Lower lobe of right lung (tissue), 2 donors: ENCODE data around the gene MARCHF2. TPM values are rescaled to one million over a fixed set of nuclear protein-coding genes. Genes with fewer than 3 reads are reported as not detected.
A peak's percentile ranks its signal among the peaks of the same experiment; 100 is the strongest.

Experiments used
- ATAC-seq, 2 donors: fragments of 200-7000 bp; cut with Tn5 transposase; one replicate each; pipeline ENCODE4 v1.9.1; 2020 to 2022; ENCODE audit warnings: mild to moderate bottlenecking in 2 of 2, moderate library complexity in 2 of 2
- DNase-seq: peaks from one replicate; pipeline ENCODE4 v3.0.0-alpha.2; 2020
- H3K27ac ChIP-seq: fragments of 200-600 bp; one replicate; pipeline ENCODE4 v1.8.0; 2022
- H3K27me3 ChIP-seq: fragments of 200-600 bp; one replicate; pipeline ENCODE4 v1.8.0; 2022; ENCODE audit warnings: low read depth
- H3K36me3 ChIP-seq: fragments of 200-600 bp; one replicate; pipeline ENCODE4 v1.8.0; 2022; ENCODE audit warnings: mild to moderate bottlenecking
- H3K4me1 ChIP-seq: fragments of 200-600 bp; one replicate; pipeline ENCODE4 v1.8.0; 2022
- H3K4me3 ChIP-seq: fragments of 200-600 bp; one replicate; pipeline ENCODE4 v1.8.0; 2022; ENCODE audit warnings: mild to moderate bottlenecking
- H3K9me3 ChIP-seq: fragments of 200-600 bp; one replicate; pipeline ENCODE4 v1.8.0; 2022
- intact Hi-C: fragments of 100-400 bp; cut with DNase I; formaldehyde crosslinking; loops from one replicate; pipeline ENCODE4 v1.11.0; 2022
- total RNA-seq: library from RNA; stranded (reverse); fragmentation: NEBNext Ultra II Directional; extraction: Animal tissue kit (Norgen Biotek cat#: 25700); gene quantifications from one replicate; pipeline ENCODE4 v1.2.1, GENCODE V29; 2021
- TF ChIP-seq, protein P1 (sequence below): fragments of 200-600 bp; IDR thresholded peaks from one replicate; pipeline ENCODE4 v1.8.0; 2022; ENCODE audit warnings: antibody characterized with exemption, mild to moderate bottlenecking
- donor health status: DM: no; HTN: yes; CAD: no; lungs with severe emphysema.

MARCHF2 gene
- total RNA-seq, 1 donor from 2014 or later = 60.1 TPM

DNA sequence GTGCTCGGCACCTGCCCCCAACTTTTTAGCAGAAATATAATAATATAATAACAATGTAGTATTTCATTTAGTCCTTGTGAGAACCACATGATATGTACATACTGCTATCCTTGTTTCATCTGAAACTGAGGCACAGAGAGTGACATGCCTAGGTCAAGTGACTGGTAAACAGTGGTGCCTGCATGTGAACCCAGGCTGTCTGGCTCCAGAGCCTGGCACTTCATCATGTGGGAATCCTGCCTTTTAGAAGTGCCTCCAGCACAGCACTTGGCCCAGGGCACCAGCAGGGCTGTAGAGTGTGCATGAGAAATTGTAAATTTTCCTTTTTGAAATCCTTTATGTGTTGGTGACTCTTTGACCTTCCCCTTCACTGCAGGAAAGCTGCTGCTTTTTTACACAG, 61.9 kb downstream of the MARCHF2 start:
- Histone ChIP-seq H3K9me3 (no peaks in the 10 kb centered on the region), H3K27me3 (no peaks in the 10 kb centered on the region), H3K4me3 (no peak overlapping the region), H3K27ac (no peak overlapping the region), H3K4me1 (peaks cover 33% of the 10 kb centered on the region), H3K36me3 (peaks cover 94% of the 10 kb centered on the region)
- intact Hi-C loops = no loop called here
- DNase-seq = no peak
- TF ChIP-seq, protein P1, sequence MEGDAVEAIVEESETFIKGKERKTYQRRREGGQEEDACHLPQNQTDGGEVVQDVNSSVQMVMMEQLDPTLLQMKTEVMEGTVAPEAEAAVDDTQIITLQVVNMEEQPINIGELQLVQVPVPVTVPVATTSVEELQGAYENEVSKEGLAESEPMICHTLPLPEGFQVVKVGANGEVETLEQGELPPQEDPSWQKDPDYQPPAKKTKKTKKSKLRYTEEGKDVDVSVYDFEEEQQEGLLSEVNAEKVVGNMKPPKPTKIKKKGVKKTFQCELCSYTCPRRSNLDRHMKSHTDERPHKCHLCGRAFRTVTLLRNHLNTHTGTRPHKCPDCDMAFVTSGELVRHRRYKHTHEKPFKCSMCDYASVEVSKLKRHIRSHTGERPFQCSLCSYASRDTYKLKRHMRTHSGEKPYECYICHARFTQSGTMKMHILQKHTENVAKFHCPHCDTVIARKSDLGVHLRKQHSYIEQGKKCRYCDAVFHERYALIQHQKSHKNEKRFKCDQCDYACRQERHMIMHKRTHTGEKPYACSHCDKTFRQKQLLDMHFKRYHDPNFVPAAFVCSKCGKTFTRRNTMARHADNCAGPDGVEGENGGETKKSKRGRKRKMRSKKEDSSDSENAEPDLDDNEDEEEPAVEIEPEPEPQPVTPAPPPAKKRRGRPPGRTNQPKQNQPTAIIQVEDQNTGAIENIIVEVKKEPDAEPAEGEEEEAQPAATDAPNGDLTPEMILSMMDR = no peak
- ATAC-seq = no peak

DNA sequence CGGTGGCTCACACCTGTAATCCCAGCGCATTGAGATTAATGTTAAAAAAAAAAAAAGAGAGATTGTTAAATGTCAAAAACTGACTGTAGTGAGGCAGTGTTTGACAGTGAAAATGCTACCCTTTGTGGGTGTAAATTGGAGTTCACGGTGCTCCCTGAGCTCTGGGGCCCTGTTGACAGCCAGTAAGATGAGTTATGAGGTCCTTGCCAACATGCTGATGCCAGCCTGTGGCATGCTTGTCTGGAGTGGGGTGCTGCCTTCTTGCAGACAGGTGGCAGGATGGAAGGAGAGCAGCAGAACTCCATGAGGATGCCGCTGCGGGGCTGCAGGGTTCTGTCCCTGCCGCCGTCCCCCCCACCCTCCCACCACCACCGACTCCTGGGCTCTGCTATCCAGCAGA, 63.4 kb downstream of the MARCHF2 start:
- Histone ChIP-seq H3K27me3 (no peaks in the 10 kb centered on the region), H3K4me1 (peaks cover 48% of the 10 kb centered on the region), H3K36me3 (peaks cover 94% of the 10 kb centered on the region), H3K4me3 (no peak overlapping the region), H3K9me3 (no peaks in the 10 kb centered on the region), H3K27ac (no peak overlapping the region)
- intact Hi-C loops = no loop called here
- DNase-seq (no peak), ATAC-seq (no peak)
- TF ChIP-seq, protein P1 = no peak

DNA sequence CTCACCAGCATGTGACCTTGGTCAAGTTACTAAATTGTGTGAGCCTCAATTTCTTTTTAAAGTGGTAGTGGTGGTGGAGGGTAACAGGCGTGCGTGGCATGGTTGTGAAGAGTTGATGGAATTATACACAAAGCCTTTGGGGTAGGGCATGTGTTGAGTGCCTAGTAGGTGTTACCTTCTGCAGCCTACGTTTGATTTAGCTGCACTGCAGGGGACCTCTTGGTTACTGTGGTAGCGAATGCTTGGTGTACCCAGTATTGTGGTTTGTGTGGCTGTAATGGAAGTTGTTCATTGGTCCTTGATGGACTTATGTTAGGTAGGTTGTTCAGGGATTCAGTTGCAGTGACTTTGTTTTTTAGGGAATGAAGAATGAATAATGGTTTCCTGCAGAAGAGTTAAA, 64.8 kb downstream of the MARCHF2 start:
- intact Hi-C loops = no loop called here
- Histone ChIP-seq H3K36me3 (peaks cover 93% of the 10 kb centered on the region), H3K9me3 (no peaks in the 10 kb centered on the region), H3K4me3 (no peak overlapping the region), H3K4me1 (peaks cover 45% of the 10 kb centered on the region), H3K27me3 (no peaks in the 10 kb centered on the region), H3K27ac (no peak overlapping the region)
- ATAC-seq (no peak), DNase-seq (no peak)
- TF ChIP-seq, protein P1 = no peak

DNA sequence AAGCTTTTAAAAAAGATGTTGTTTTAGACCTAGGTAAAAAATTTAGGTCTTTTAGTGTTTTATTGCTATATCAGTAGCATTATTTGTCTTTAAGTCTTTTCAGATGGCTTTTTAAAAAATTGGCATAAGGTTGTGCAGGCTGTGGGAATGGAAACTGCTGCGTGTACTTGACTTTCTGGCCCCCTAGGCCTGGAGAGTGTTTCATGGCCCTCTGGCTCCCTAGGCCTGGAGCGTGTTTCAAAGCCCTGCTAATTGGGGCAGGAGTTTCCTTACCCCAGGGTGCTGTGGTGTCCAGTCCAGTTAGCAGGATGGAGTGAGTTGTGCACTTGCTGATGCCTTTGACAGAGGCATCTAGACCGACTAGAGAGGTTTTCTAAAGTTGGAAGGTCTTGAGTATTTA, 65.5 kb downstream of the MARCHF2 start:
- intact Hi-C loops = no loop called here
- Histone ChIP-seq H3K27ac (no peak overlapping the region), H3K4me1 (peaks cover 40% of the 10 kb centered on the region), H3K9me3 (no peaks in the 10 kb centered on the region), H3K4me3 (no peak overlapping the region), H3K36me3 (peaks cover 93% of the 10 kb centered on the region), H3K27me3 (no peaks in the 10 kb centered on the region)
- DNase-seq = no peak
- no peak for ATAC-seq
- TF ChIP-seq, protein P1 = no peak

DNA sequence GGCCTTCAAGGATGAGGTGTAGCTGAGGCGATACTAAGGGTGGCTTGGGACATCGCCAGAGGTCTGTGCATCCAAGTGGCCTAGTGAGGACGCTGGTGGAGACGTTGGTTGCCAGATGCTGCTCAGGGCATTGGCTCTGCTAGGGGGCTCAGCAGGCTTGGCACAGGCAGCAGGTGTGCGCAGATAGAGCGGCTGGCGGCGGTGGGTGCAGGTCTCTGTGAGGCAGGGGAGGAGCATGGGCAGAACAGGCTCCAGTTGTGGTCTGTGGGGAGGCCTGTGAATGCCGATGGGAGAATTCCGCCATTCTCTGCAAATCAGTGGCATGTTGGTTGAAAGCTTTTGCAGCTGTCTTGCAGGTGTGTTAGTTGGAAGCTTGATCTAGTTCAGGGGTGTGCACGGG, 68.1 kb downstream of the MARCHF2 start:
- intact Hi-C loops = no loop called here
- H3K36me3 ChIP-seq = peaks cover 93% of the 10 kb centered on the region
- TF ChIP-seq, protein P1 = no peak
- H3K4me1 ChIP-seq = peaks cover 42% of the 10 kb centered on the region
- no peak overlapping the region for H3K4me3 ChIP-seq
- H3K27me3 ChIP-seq = no peaks in the 10 kb centered on the region
- H3K9me3 ChIP-seq = no peaks in the 10 kb centered on the region
- no peak for DNase-seq
- H3K27ac ChIP-seq = peak overlapping the region; percentile 53
- ATAC-seq = peak in 1 of 2 donors; percentile 3

DNA sequence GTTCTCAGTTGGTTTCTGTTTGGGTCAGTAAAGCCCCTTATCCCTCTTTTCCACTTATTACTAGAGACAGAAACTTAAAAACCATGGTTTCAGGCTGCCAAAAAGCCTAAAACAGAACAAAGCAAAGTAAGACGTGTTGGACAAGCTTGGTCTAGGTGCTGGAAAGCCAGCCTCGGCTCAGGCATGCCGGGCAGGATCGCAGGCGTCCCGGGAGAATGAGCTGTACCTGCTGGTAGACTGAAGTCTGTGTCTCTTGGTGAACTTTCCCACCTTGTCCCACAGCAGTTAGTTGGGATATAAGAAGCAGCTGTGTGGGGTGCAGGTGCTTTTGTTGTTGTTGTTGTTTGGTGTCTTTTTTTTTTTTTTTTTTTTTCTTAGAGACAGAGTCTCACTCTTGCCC, 68.5 kb downstream of the MARCHF2 start:
- Histone ChIP-seq H3K27me3 (no peaks in the 10 kb centered on the region), H3K9me3 (no peaks in the 10 kb centered on the region), H3K36me3 (peaks cover 93% of the 10 kb centered on the region), H3K27ac (no peak overlapping the region), H3K4me3 (no peak overlapping the region), H3K4me1 (peaks cover 40% of the 10 kb centered on the region)
- DNase-seq = no peak
- TF ChIP-seq, protein P1 = no peak
- no peak for ATAC-seq
- intact Hi-C loops = no loop called here
